ENCODE measurements around the gene SEC14L1. TPM values are rescaled to one million over a fixed set of nuclear protein-coding genes. Genes with fewer than 3 reads are reported as not detected.

Gene SEC14L1
- total RNA-seq, 1 experiment from 2014 or later = 16.1 TPM

GRCh38 chr17:77161953-77162352, 21.2 kb downstream of the SEC14L1 start:
- no peak for DNase-seq (ENCODE audit: low spot score)

- no peak for DNase-seq (ENCODE audit: low spot score)
Measured at GRCh38 chr17:77163001-77163400, 22.2 kb downstream of the SEC14L1 start.

- DNase-seq (ENCODE audit: low spot score) = no peak
Measured at GRCh38 chr17:77163511-77164280, 22.9 kb downstream of the SEC14L1 start.

- no peak for DNase-seq (ENCODE audit: low spot score)
Measured at GRCh38 chr17:77164483-77165091, 23.8 kb downstream of the SEC14L1 start.

GRCh38 chr17:77165577-77165976, 24.8 kb downstream of the SEC14L1 start:
- DNase-seq (ENCODE audit: low spot score) = no peak

GRCh38 chr17:77167472-77168306, 26.9 kb downstream of the SEC14L1 start:
- no peak for DNase-seq (ENCODE audit: low spot score)

GRCh38 chr17:77173104-77173503, 32.3 kb downstream of the SEC14L1 start:
- DNase-seq (ENCODE audit: low spot score) = no peak

- no peak for DNase-seq (ENCODE audit: low spot score)
Measured at GRCh38 chr17:77174928-77175661, 34.3 kb downstream of the SEC14L1 start.

- DNase-seq (ENCODE audit: low spot score) = no peak
Measured at GRCh38 chr17:77177002-77177741, 36.4 kb downstream of the SEC14L1 start.

- DNase-seq (ENCODE audit: low spot score) = no peak
Measured at GRCh38 chr17:77178050-77178449, 37.3 kb downstream of the SEC14L1 start.

GRCh38 chr17:77178563-77178962, 37.8 kb downstream of the SEC14L1 start:
- DNase-seq (ENCODE audit: low spot score) = no peak

- DNase-seq (ENCODE audit: low spot score) = no peak
Measured at GRCh38 chr17:77180503-77181357, 40.0 kb downstream of the SEC14L1 start.

- DNase-seq (ENCODE audit: low spot score) = no peak
Measured at GRCh38 chr17:77182205-77183172, 41.7 kb downstream of the SEC14L1 start.

- no peak for DNase-seq (ENCODE audit: low spot score)
Measured at GRCh38 chr17:77184474-77184873, 43.7 kb downstream of the SEC14L1 start.

GRCh38 chr17:77185137-77185536, 44.4 kb downstream of the SEC14L1 start:
- no peak for DNase-seq (ENCODE audit: low spot score)

GRCh38 chr17:77186141-77186604, 45.4 kb downstream of the SEC14L1 start:
- DNase-seq (ENCODE audit: low spot score) = no peak

- DNase-seq (ENCODE audit: low spot score) = no peak
Measured at GRCh38 chr17:77188084-77189066, 47.6 kb downstream of the SEC14L1 start.
